ACC112 (cell line): Measurements from ENCODE around the gene DOCK9.
"Not testable (repeated sequence)": the region's sequence is repeated elsewhere in the genome, so short reads cannot be mapped to it uniquely, and the experiment has no call there.

Experiments
- H2AFZ ChIP-seq: fragments of 200-600 bp; sonication (generic); one replicate; pipeline ENCODE4 v1.6.0; 2017; ENCODE audit warnings: antibody characterized with exemption, low read length; ENCODE audit not compliant: unreplicated experiment
- H3K27ac ChIP-seq: fragments of 200-600 bp; sonication (generic); 2 replicates; pipeline ENCODE4 v1.5.1; 2014; ENCODE audit warnings: low read depth, mild to moderate bottlenecking, antibody characterized with exemption, low read length, moderate library complexity
- H3K27me3 ChIP-seq: fragments of 200-600 bp; sonication (generic); 2 replicates; pipeline ENCODE4 v1.6.1; 2014; ENCODE audit warnings: mild to moderate bottlenecking, antibody characterized with exemption, low read length, moderate library complexity, mixed read lengths; ENCODE audit not compliant: insufficient read depth
- H3K36me3 ChIP-seq: fragments of 200-600 bp; sonication (generic); 2 replicates; pipeline ENCODE4 v1.6.1; 2016; ENCODE audit warnings: mild to moderate bottlenecking, antibody characterized with exemption, low read length, moderate library complexity, mixed read lengths; ENCODE audit not compliant: insufficient read depth
- H3K4me1 ChIP-seq: fragments of 200-600 bp; sonication (generic); one replicate; pipeline ENCODE4 v1.6.1; 2016; ENCODE audit warnings: low read length, mixed read lengths; ENCODE audit not compliant: insufficient read depth, unreplicated experiment, control insufficient read depth
- H3K4me3 ChIP-seq: fragments of 200-600 bp; sonication (generic); 2 replicates; pipeline ENCODE4 v1.5.1; 2014; ENCODE audit warnings: mild to moderate bottlenecking, low read depth, low read length
- H3K79me2 ChIP-seq: fragments of 200-600 bp; sonication (generic); one replicate; pipeline ENCODE4 v1.6.0; 2016; ENCODE audit warnings: low read length; ENCODE audit not compliant: control insufficient read depth, unreplicated experiment, insufficient read depth

The DOCK9 gene

DNA sequence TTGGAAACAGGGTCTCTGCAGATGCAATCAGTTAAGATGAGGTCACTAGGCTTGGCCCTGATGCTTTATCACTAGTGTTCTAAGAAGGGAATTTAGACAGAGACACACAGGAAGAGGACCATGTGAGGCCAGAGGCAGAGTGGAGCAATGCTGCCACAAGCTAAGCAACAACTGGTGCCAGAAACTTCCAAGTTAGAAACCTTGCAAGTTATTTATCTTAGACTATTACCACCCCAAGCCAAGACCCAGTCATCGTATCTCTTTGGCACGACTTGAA lies 81.1 kb downstream of the DOCK9 start:
- Histone ChIP-seq H2AFZ (no peak overlapping the region), H3K36me3 (no peaks in the 10 kb centered on the region), H3K27me3 (no peaks in the 10 kb centered on the region), H3K4me3 (no peak overlapping the region), H3K27ac (no peak overlapping the region), H3K4me1 (no peaks in the 10 kb centered on the region), H3K79me2 (no peaks in the 10 kb centered on the region)

DNA sequence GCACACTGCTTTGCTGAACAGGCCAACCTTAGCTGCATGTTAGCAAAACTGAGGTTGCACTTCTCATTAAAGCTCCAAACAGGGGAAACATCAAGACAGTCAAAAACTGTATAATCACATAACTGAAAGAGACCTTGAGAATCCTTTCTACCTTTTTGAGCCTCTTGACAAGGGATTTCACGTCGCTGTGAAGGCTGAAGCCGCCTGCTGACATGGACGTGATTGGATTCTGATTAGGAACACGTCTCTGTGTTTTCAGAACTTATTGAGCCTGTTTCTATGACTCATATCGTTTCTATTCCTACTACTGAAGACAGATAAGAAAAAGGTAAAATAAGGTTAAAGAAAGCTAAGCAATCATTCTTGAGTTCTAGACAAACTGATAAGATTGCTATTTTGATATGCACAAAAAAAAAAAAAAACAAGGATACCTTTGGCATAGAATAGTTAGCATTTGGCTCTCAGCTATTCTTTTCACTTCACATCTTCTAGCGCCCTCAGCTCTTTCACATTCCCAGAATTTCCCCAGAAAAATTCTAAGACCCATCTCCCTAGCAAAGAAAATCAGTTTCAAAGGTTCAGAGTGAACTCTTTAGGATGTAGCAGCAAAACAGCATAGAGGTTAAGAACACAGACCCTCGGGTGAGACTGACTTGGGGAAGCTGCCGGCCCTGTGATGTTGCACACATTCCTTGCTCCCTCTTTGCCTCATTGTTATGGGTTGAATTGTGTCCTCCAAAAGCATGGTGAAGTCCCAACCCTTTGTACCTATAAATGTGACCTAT lies 81.6 kb downstream of the DOCK9 start:
- H3K27me3 ChIP-seq, result no peaks in the 10 kb centered on the region

DNA sequence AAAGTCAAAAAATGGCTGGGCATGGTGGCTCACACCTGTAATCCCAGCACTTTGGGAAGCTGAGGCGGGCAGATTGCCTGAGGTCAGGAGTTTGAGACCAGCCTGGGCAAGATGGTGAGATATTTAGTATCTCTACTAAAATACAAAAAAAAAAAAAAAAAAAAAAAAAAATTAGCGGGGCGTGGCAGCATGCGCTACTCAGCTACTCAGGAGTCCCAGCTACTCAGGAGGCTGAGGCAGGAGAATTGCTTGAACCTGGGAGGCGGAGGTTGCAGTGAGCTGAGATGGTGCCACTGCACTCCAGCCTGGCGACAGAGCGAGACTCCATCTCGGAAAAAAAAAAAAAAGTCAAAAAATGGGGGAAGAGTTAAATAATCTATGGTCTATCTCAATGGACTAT lies 83.0 kb downstream of the DOCK9 start:
- not testable (repeated sequence) for H3K4me1 ChIP-seq, H3K36me3 ChIP-seq, H3K27ac ChIP-seq, H2AFZ ChIP-seq, H3K4me3 ChIP-seq, H3K79me2 ChIP-seq, H3K27me3 ChIP-seq

More for the DNA sequence above, 81.6 kb downstream of the DOCK9 start:
- Histone ChIP-seq H2AFZ (no peak overlapping the region), H3K27ac (no peak overlapping the region), H3K79me2 (no peaks in the 10 kb centered on the region), H3K36me3 (no peaks in the 10 kb centered on the region), H3K4me3 (no peak overlapping the region), H3K4me1 (no peaks in the 10 kb centered on the region)

DNA sequence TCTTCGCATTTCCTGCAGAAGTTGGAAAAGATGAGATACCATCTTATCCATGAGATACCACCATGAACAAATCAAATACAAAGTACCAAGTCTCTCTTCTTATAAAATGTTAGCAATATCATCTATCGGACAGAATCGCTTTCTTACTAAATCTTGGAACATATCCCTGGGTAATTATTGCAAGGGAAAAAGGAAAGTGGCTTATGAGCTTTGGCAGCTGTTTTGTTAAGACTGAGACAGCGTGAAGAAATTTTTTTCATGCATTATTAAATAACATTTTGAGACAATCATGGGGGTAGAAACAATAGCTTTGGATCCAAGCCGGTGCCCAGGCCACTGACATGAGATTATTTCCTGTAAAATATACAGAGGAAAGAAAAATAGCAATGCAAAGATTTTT lies 84.5 kb downstream of the DOCK9 start:
- no peaks in the 10 kb centered on the region for H3K36me3 ChIP-seq
- H3K4me3 ChIP-seq, result no peak overlapping the region
- no peaks in the 10 kb centered on the region for H3K79me2 ChIP-seq
- no peaks in the 10 kb centered on the region for H3K27me3 ChIP-seq
- peaks cover 4% of the 10 kb centered on the region for H3K4me1 ChIP-seq
- H3K27ac ChIP-seq, result no peak overlapping the region
- no peak overlapping the region for H2AFZ ChIP-seq

DNA sequence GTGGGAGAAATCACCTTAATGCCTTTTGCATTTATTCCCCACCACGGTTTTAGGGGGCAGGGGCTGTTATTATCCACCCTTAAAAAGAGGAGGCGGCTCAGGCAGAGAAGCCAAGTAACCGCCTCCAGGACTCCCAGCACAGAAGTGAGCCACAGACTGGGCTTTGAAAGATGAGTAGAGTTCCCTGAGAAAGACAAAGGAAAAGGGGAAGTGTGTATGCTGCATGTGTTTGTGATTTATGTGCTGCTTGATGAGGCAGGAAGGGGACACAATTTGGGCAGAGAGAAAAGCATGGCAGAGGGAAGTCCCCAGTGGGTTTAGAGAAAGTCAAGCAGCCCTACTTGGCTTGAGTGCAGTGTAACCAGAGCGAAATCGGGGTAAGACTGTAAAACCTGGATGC lies 85.0 kb downstream of the DOCK9 start:
- Histone ChIP-seq H3K27me3 (no peaks in the 10 kb centered on the region), H3K79me2 (no peaks in the 10 kb centered on the region), H3K4me3 (no peak overlapping the region), H3K4me1 (peaks cover 4% of the 10 kb centered on the region), H3K27ac (no peak overlapping the region), H3K36me3 (no peaks in the 10 kb centered on the region), H2AFZ (no peak overlapping the region)

DNA sequence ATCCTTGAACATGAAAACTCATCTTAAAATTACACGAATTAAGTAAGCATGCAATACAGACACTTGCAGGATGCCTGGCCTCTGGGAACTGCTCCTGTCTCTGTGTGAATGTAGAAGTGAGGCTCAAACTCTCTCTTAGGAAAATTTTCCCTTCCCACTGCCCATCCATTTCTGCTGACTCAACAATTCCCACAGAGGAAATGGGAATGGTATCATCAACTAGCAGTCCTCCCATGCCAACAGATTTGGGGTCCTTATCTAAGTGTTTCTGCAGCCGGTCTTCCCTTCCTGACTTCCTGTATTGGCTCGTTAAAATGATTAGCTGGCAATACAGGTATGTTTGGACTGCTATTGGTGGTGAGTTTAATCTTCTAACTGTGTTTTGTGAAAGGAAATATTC lies 85.8 kb downstream of the DOCK9 start:
- H3K79me2 ChIP-seq, result no peaks in the 10 kb centered on the region
- peaks cover 4% of the 10 kb centered on the region for H3K4me1 ChIP-seq
- no peak overlapping the region for H3K27ac ChIP-seq
- H3K27me3 ChIP-seq, result no peaks in the 10 kb centered on the region
- no peak overlapping the region for H2AFZ ChIP-seq
- H3K4me3 ChIP-seq, result no peak overlapping the region
- no peaks in the 10 kb centered on the region for H3K36me3 ChIP-seq

DNA sequence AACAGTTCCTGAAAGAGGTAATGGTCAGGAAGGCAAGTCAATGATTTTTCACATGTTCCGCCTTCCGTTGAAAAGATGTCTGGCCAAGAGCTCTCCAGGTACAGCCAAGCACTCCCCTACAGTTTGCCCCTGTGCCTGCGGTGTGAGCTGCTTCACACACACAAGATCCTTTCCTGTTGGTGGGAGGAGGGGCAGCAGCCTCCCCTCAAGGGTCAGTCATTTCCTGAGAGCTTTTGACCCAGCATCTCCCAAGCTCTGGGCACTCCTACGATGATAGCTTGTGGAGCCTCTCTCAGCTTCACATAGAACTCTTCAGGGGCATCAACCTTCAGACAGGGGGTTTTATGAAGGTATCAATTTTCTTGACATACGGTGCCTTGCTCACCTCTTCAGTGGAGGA lies 86.9 kb downstream of the DOCK9 start:
- Histone ChIP-seq H3K79me2 (no peaks in the 10 kb centered on the region), H3K4me3 (no peak overlapping the region), H3K27me3 (no peaks in the 10 kb centered on the region), H2AFZ (no peak overlapping the region), H3K36me3 (no peaks in the 10 kb centered on the region), H3K27ac (no peak overlapping the region), H3K4me1 (peaks cover 4% of the 10 kb centered on the region)

DNA sequence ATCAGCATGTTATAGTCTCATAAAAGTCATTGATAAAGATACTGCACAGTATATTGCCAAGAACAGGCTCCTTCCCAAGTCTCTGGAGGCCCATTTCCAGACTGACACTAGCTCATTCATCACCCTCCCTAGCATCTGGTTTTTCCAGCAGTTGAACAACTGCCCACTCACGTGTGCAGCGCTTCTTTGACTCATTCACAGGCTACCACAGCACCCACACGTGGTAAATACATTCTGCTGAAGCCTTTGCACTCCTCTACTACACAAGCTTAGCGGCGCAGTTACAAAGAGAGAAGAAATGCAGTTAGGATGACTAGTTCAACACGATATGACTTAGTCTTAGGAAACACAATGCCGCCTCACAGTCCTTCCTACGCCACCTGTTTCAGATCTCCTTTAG lies 87.7 kb downstream of the DOCK9 start:
- Histone ChIP-seq H3K27me3 (no peaks in the 10 kb centered on the region), H2AFZ (no peak overlapping the region), H3K36me3 (no peaks in the 10 kb centered on the region), H3K4me1 (peaks cover 4% of the 10 kb centered on the region), H3K4me3 (no peak overlapping the region), H3K27ac (no peak overlapping the region), H3K79me2 (no peaks in the 10 kb centered on the region)

DNA sequence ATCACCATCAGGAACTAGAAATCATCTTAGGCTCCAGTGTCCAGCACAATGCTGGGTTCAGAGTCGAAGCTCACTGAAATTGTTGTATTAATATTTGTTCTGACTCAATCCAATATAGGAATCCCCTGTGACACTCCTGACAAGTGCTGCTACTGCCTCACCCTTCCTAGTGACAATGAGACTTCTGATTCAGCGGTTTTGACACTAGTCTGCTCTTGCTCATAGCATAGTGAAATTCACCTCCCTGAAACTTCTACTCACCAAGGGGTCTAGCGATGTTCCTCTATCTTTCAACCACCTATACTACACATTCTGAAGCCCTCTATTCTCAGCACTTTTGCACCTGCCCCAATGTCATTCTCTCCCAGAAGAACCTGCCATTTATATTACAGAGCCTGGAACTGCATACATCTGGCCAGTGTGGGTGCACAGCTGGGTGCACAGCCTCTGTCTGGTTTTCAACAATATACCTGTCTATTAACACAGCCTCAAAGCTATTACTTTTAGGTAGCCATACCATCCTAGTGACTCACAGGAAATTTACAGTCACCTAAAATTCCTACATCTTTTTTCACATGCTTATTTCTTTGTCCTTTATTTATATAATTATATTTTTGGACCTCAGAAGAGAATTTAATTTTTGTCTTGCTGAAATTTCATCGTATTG lies 88.3 kb downstream of the DOCK9 start:
- Histone ChIP-seq H3K79me2 (no peaks in the 10 kb centered on the region), H3K36me3 (no peaks in the 10 kb centered on the region), H3K4me3 (no peak overlapping the region), H2AFZ (no peak overlapping the region), H3K27ac (no peak overlapping the region), H3K27me3 (no peaks in the 10 kb centered on the region), H3K4me1 (peaks cover 4% of the 10 kb centered on the region)

DNA sequence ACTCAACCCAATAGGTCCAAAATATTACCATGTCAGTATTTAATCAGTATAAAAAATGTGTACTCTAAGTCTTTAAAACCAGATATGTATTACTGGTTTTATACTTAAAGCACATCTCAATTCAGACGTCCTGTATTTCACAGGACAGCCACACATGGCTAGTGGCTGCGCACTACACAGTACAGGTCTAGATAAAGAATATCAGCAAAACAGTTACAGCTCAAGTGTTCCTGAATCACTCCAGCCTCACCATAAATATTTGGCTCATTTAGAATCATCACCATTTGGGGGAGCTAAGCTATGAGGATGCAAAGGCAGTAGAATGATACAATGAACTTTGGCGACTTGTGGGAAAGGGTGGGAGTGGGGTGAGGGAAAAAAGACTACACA lies 89.0 kb downstream of the DOCK9 start:
- no peaks in the 10 kb centered on the region for H3K27me3 ChIP-seq
- H3K4me3 ChIP-seq, result no peak overlapping the region
- no peaks in the 10 kb centered on the region for H3K36me3 ChIP-seq
- peaks cover 4% of the 10 kb centered on the region for H3K4me1 ChIP-seq
- no peak overlapping the region for H3K27ac ChIP-seq
- H3K79me2 ChIP-seq, result no peaks in the 10 kb centered on the region
- H2AFZ ChIP-seq, result no peak overlapping the region

DNA sequence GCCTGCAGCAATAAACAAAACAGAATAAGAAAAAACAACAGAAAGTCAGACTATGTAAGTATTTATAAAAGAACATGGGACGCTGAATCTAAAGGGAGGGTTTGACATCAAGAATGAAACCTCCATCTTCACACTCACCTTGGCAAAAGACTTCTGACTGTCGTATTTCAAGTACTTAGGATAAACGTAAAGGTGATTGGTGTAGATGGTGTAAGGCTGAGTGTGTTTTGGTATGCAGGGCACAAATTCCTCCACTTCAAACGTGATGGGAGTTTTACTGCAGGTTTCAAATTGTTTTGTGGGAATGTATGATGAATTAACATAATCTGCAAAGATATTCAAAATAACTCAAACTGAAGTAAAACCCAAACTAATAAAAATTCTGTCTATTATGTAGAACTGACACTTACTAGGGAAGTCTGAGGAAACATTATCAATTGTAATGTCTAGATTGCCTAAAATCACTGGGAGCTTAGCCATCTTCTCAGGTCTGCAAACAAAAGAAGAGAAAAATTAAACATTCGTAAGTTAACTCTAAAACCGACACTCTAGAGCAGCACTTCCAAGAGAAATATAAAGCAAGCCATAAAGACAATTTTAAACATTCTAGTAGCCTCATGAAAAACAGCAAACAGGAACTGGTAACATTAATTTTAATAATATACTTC lies 89.5 kb downstream of the DOCK9 start:
- Histone ChIP-seq H2AFZ (no peak overlapping the region), H3K36me3 (no peaks in the 10 kb centered on the region), H3K27ac (no peak overlapping the region), H3K27me3 (no peaks in the 10 kb centered on the region), H3K79me2 (no peaks in the 10 kb centered on the region), H3K4me3 (no peak overlapping the region), H3K4me1 (peaks cover 4% of the 10 kb centered on the region)
